Measurements from ENCODE around the gene KMO.

Gene KMO

GRCh38 chr1:241598249-241598648 is 66.1 kb downstream of the KMO start:
- DNase-seq: no peak

GRCh38 chr1:241600496-241600901 is 68.3 kb downstream of the KMO start:
- DNase-seq: no peak

- DNase-seq: no peak
These were observed 71.6 kb downstream of the KMO start for GRCh38 chr1:241603731-241604245.

- DNase-seq: no peak
These were observed 73.1 kb downstream of the KMO start for GRCh38 chr1:241605146-241605805.

GRCh38 chr1:241606544-241606943 is 74.4 kb downstream of the KMO start:
- no peak for DNase-seq

- no peak for DNase-seq
These were observed 75.3 kb downstream of the KMO start for GRCh38 chr1:241607497-241607896.

- no peak for DNase-seq
These were observed 76.3 kb downstream of the KMO start for GRCh38 chr1:241608379-241609033.

- DNase-seq: no peak
These were observed 78.1 kb downstream of the KMO start for GRCh38 chr1:241610056-241610815.

- DNase-seq: no peak
These were observed 78.9 kb downstream of the KMO start for GRCh38 chr1:241611063-241611462.

GRCh38 chr1:241611736-241612135 is 79.6 kb downstream of the KMO start:
- no peak for DNase-seq

GRCh38 chr1:241612533-241613477 is 80.6 kb downstream of the KMO start:
- DNase-seq: no peak

- DNase-seq: peak; percentile 10
These were observed 82.0 kb downstream of the KMO start for GRCh38 chr1:241614144-241614543.

- no peak for DNase-seq
These were observed 82.4 kb downstream of the KMO start for GRCh38 chr1:241614572-241614971.

- no peak for DNase-seq
These were observed 83.1 kb downstream of the KMO start for GRCh38 chr1:241615043-241615974.

GRCh38 chr1:241617426-241617825 is 85.2 kb downstream of the KMO start:
- DNase-seq: no peak

- DNase-seq: no peak
These were observed 90.5 kb downstream of the KMO start for GRCh38 chr1:241622669-241623068.

GRCh38 chr1:241624935-241625334 is 92.8 kb downstream of the KMO start:
- DNase-seq: no peak

- DNase-seq: peak; percentile 22
These were observed 95.5 kb downstream of the KMO start for GRCh38 chr1:241627453-241628259.

GRCh38 chr1:241630005-241630404 is 97.8 kb downstream of the KMO start:
- no peak for DNase-seq

- no peak for DNase-seq
These were observed 98.3 kb downstream of the KMO start for GRCh38 chr1:241630476-241630875.

GRCh38 chr1:241630899-241631298 is 98.7 kb downstream of the KMO start:
- DNase-seq: no peak
